Measurements from ENCODE around the gene SERPINA12. TPM values are rescaled to one million over a fixed set of nuclear protein-coding genes. Genes with fewer than 3 reads are reported as not detected.

The SERPINA12 gene
- total and polyA plus RNA-seq, 8 donors = not detected

GRCh38 chr14:94498215-94498614 is 11.1 kb downstream of the SERPINA12 start:
- DNase-seq = no peak
- Histone ChIP-seq H3K9me3 (no peaks in the 10 kb centered on the region), H3K36me3 (no peaks in the 10 kb centered on the region), H3K27ac (no peak overlapping the region), H3K27me3 (peaks cover 0 to 6% of the 10 kb centered on the region in 2 donors), H3K4me1 (no peaks in the 10 kb centered on the region), H3K4me3 (no peak overlapping the region)
- intact Hi-C loops (cut with DNase I) = no loop called here
- TF ChIP-seq, protein P1, sequence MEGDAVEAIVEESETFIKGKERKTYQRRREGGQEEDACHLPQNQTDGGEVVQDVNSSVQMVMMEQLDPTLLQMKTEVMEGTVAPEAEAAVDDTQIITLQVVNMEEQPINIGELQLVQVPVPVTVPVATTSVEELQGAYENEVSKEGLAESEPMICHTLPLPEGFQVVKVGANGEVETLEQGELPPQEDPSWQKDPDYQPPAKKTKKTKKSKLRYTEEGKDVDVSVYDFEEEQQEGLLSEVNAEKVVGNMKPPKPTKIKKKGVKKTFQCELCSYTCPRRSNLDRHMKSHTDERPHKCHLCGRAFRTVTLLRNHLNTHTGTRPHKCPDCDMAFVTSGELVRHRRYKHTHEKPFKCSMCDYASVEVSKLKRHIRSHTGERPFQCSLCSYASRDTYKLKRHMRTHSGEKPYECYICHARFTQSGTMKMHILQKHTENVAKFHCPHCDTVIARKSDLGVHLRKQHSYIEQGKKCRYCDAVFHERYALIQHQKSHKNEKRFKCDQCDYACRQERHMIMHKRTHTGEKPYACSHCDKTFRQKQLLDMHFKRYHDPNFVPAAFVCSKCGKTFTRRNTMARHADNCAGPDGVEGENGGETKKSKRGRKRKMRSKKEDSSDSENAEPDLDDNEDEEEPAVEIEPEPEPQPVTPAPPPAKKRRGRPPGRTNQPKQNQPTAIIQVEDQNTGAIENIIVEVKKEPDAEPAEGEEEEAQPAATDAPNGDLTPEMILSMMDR (IDR thresholded peaks at IDR 0.05) = no peak
- ATAC-seq = no peak

DNA sequence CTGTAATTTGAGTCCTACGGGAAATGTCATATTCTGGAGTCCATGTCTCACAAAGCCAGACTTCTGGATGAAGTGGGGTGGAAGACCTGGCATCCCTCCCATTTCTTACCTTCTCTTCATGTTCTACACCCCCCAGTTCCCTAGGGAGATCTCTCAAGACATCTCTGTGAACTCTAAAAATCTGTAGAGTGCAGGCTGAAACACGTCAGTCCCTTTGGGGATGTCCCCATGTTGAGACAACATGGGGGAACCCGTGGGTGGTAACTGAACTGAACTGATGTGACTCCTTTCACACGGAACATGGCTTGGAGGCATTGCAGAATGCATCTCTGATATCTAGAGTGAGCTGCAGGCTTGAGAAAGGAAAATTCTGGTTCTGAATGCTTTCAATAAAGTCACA is 15.2 kb downstream of the SERPINA12 start:
- no peaks in the 10 kb centered on the region for H3K4me1 ChIP-seq
- no peak overlapping the region for H3K27ac ChIP-seq
- intact Hi-C loops (cut with DNase I) = no loop called here
- DNase-seq (no peak), ATAC-seq (no peak)
- TF ChIP-seq, protein P1 (IDR thresholded peaks at IDR 0.05) = no peak
- no peaks in the 10 kb centered on the region for H3K9me3 ChIP-seq
- no peaks in the 10 kb centered on the region for H3K36me3 ChIP-seq
- H3K4me3 ChIP-seq = no peak overlapping the region
- H3K27me3 ChIP-seq = no peaks in the 10 kb centered on the region

GRCh38 chr14:94491511-94491910 is 17.8 kb downstream of the SERPINA12 start:
- TF ChIP-seq, protein P1 (IDR thresholded peaks at IDR 0.05) = no peak
- no peak for ATAC-seq
- intact Hi-C loops (cut with DNase I) = no loop called here

DNA sequence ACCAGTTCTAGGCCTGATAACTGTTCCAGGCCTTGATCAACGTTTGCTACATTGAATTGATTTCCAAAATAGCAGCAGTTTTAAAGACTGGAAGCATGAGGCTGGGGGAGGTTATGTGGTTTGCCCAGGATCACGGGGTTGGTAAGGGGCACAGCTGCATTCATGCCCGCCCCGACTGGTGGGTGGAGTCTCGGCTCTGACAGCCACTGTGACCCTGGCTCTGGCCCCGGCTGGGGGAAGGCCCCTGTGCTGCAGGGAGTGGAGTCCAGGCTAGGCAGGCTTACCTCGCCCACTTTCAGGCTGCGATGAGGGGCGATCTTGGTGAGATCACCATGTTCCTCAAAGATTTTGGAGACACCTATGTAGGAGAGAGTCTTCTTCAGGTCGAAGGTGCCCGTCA is 19.9 kb downstream of the SERPINA12 start:
- intact Hi-C loops (cut with DNase I) = loop anchor here in 1 of 2 donors (10.0 kb wide), 1 partner anchor 135 kb away; no protein-coding TSS in a partner anchor
- Histone ChIP-seq H3K9me3 (no peaks in the 10 kb centered on the region), H3K36me3 (no peaks in the 10 kb centered on the region), H3K27ac (no peak overlapping the region), H3K4me3 (no peak overlapping the region), H3K27me3 (peaks cover 0 to 23% of the 10 kb centered on the region in 2 donors), H3K4me1 (peaks cover 0 to 2% of the 10 kb centered on the region in 2 donors)
- ATAC-seq (no peak), DNase-seq (no peak)
- TF ChIP-seq, protein P1 (IDR thresholded peaks at IDR 0.05) = no peak

More at GRCh38 chr14:94491511-94491910, 17.8 kb downstream of the SERPINA12 start:
- H3K9me3 ChIP-seq = no peaks in the 10 kb centered on the region
- no peaks in the 10 kb centered on the region for H3K4me1 ChIP-seq
- DNase-seq = no peak
- peaks cover 0 to 12% of the 10 kb centered on the region in 2 donors for H3K27me3 ChIP-seq
- no peak overlapping the region for H3K4me3 ChIP-seq
- no peak overlapping the region for H3K27ac ChIP-seq
- H3K36me3 ChIP-seq = no peaks in the 10 kb centered on the region

- H3K4me3 ChIP-seq = no peak overlapping the region
- H3K27me3 ChIP-seq = peaks cover 0 to 26% of the 10 kb centered on the region in 2 donors
- intact Hi-C loops (cut with DNase I) = loop anchor here in 1 of 2 donors (10.0 kb wide), 1 partner anchor 132 kb away; no protein-coding TSS in a partner anchor
These were observed 22.4 kb downstream of the SERPINA12 start for GRCh38 chr14:94486883-94487282.

More at GRCh38 chr14:94486883-94487282, 22.4 kb downstream of the SERPINA12 start:
- Histone ChIP-seq H3K36me3 (no peaks in the 10 kb centered on the region), H3K4me1 (peaks cover 0 to 2% of the 10 kb centered on the region in 2 donors), H3K27ac (no peak overlapping the region), H3K9me3 (no peaks in the 10 kb centered on the region)
- TF ChIP-seq, protein P1 (IDR thresholded peaks at IDR 0.05) = no peak
- DNase-seq (no peak), ATAC-seq (no peak)

All from left lung (tissue), 10 donors.